SJCRH30 (cell line): ENCODE data around the gene ANKUB1. TPM values are rescaled to one million over a fixed set of nuclear protein-coding genes. Genes with fewer than 3 reads are reported as not detected.
"Not testable (repeated sequence)": the region's sequence is repeated elsewhere in the genome, so short reads cannot be mapped to it uniquely, and the experiment has no call there.

Experiments
- DNase-seq, 2 experiments: peaks; one replicate each; pipeline ENCODE4 v3.0.0-alpha.2; 2015 to 2020
- H3K27ac ChIP-seq: fragments of 250-450 bp; sonication (Bioruptor Pico); 2 replicates; pipeline ENCODE4 v1.5.1; 2020; ENCODE audit warnings: mild to moderate bottlenecking, moderate library complexity
- H3K27me3 ChIP-seq: fragments of 250-450 bp; sonication (Bioruptor Pico); 2 replicates; pipeline ENCODE4 v1.5.1; 2020; ENCODE audit warnings: mild to moderate bottlenecking, moderate library complexity
- H3K36me3 ChIP-seq: fragments of 250-450 bp; sonication (Bioruptor Pico); 2 replicates; pipeline ENCODE4 v1.5.1; 2020; ENCODE audit warnings: mild to moderate bottlenecking, moderate library complexity
- H3K4me1 ChIP-seq: fragments of 250-450 bp; sonication (Bioruptor Pico); 2 replicates; pipeline ENCODE4 v1.5.1; 2020; ENCODE audit warnings: mild to moderate bottlenecking, moderate library complexity
- H3K4me3 ChIP-seq: fragments of 250-450 bp; sonication (Bioruptor Pico); 2 replicates; pipeline ENCODE4 v1.5.1; 2020; ENCODE audit warnings: mild to moderate bottlenecking, moderate library complexity
- H3K9me3 ChIP-seq: fragments of 250-450 bp; sonication (Bioruptor Pico); replicated peaks from 2 replicates; pipeline ENCODE4 v1.5.1; 2020; ENCODE audit warnings: mild to moderate bottlenecking, moderate library complexity
- total RNA-seq: library from RNA; depleted of rRNA; stranded (reverse); fragments of >200 nt; shearing (Covaris generic); gene quantifications from 2 replicates; pipeline ENCODE4 v1.2.3, GENCODE V29; 2014; rRNA removed

The ANKUB1 gene
- total RNA-seq: not detected in 2 replicates

- DNase-seq: no peak
- H3K4me1 ChIP-seq: 0 out of 2 replicates have a peak, but pooled peaks cover 3% of the 10 kb centered on the region
- no peaks in the 10 kb centered on the region for H3K27me3 ChIP-seq
- no peak within 1 kb of the TSS for H3K4me3 ChIP-seq
- H3K36me3 ChIP-seq: no peaks in the 10 kb centered on the region
- H3K9me3 ChIP-seq: no peaks in the 10 kb centered on the region
- H3K27ac ChIP-seq: no peak within 1 kb of the TSS
Observed at GRCh38 chr3:149792452-149793270, at the start of gene ANKUB1. Gene ANKUB1, minus strand, starts transcription at chr3:149792554. Its CDS starts 188 bp downstream, at chr3:149792366.

GRCh38 chr3:149839896-149840295, 47.5 kb upstream of the ANKUB1 start:
- no peaks in the 10 kb centered on the region for H3K9me3 ChIP-seq
- H3K27me3 ChIP-seq: no peaks in the 10 kb centered on the region
- H3K4me3 ChIP-seq: no peak overlapping the region
- H3K36me3 ChIP-seq: no peaks in the 10 kb centered on the region
- no peaks in the 10 kb centered on the region for H3K4me1 ChIP-seq
- H3K27ac ChIP-seq: no peak overlapping the region
- DNase-seq: no peak

GRCh38 chr3:149839469-149839868, 47.1 kb upstream of the ANKUB1 start:
- H3K9me3 ChIP-seq, DNase-seq, H3K27ac ChIP-seq, H3K4me1 ChIP-seq, H3K36me3 ChIP-seq, H3K4me3 ChIP-seq, H3K27me3 ChIP-seq: not testable (repeated sequence)

- H3K27ac ChIP-seq, H3K4me1 ChIP-seq, H3K9me3 ChIP-seq, H3K4me3 ChIP-seq, H3K27me3 ChIP-seq, H3K36me3 ChIP-seq, DNase-seq: not testable (repeated sequence)
Observed at GRCh38 chr3:149838491-149838890, 46.1 kb upstream of the ANKUB1 start.

GRCh38 chr3:149833241-149833640, 40.9 kb upstream of the ANKUB1 start:
- H3K4me1 ChIP-seq: no peaks in the 10 kb centered on the region
- H3K4me3 ChIP-seq: no peak overlapping the region
- no peak for DNase-seq
- no peaks in the 10 kb centered on the region for H3K27me3 ChIP-seq
- H3K9me3 ChIP-seq: peaks cover 26% of the 10 kb centered on the region
- no peaks in the 10 kb centered on the region for H3K36me3 ChIP-seq
- H3K27ac ChIP-seq: no peak overlapping the region

GRCh38 chr3:149832086-149832485, 39.7 kb upstream of the ANKUB1 start:
- no peak for DNase-seq
- H3K27ac ChIP-seq: no peak overlapping the region
- peaks cover 26% of the 10 kb centered on the region for H3K9me3 ChIP-seq
- H3K36me3 ChIP-seq: no peaks in the 10 kb centered on the region
- no peaks in the 10 kb centered on the region for H3K27me3 ChIP-seq
- no peaks in the 10 kb centered on the region for H3K4me1 ChIP-seq
- H3K4me3 ChIP-seq: no peak overlapping the region

- no peaks in the 10 kb centered on the region for H3K36me3 ChIP-seq
Observed at GRCh38 chr3:149831321-149831720, 39.0 kb upstream of the ANKUB1 start.

GRCh38 chr3:149830902-149831301, 38.5 kb upstream of the ANKUB1 start:
- no peak overlapping the region for H3K27ac ChIP-seq
- H3K4me1 ChIP-seq: no peaks in the 10 kb centered on the region
- no peak overlapping the region for H3K4me3 ChIP-seq
- DNase-seq: no peak
- H3K36me3 ChIP-seq: no peaks in the 10 kb centered on the region
- H3K9me3 ChIP-seq: peaks cover 26% of the 10 kb centered on the region
- H3K27me3 ChIP-seq: no peaks in the 10 kb centered on the region

More at GRCh38 chr3:149831321-149831720, 39.0 kb upstream of the ANKUB1 start:
- H3K4me1 ChIP-seq: no peaks in the 10 kb centered on the region
- DNase-seq: no peak
- H3K4me3 ChIP-seq: no peak overlapping the region
- H3K9me3 ChIP-seq: peaks cover 26% of the 10 kb centered on the region
- no peaks in the 10 kb centered on the region for H3K27me3 ChIP-seq
- no peak overlapping the region for H3K27ac ChIP-seq

GRCh38 chr3:149829631-149830030, 37.3 kb upstream of the ANKUB1 start:
- not testable (repeated sequence) for H3K4me1 ChIP-seq, H3K27ac ChIP-seq, H3K4me3 ChIP-seq, H3K27me3 ChIP-seq, H3K36me3 ChIP-seq, DNase-seq
- peaks cover 25% of the 10 kb centered on the region for H3K9me3 ChIP-seq

GRCh38 chr3:149828390-149828789, 36.0 kb upstream of the ANKUB1 start:
- Histone ChIP-seq H3K27ac (no peak overlapping the region), H3K36me3 (no peaks in the 10 kb centered on the region), H3K27me3 (no peaks in the 10 kb centered on the region), H3K9me3 (peaks cover 22% of the 10 kb centered on the region), H3K4me3 (no peak overlapping the region), H3K4me1 (no peaks in the 10 kb centered on the region)
- no peak for DNase-seq

GRCh38 chr3:149826636-149827035, 34.3 kb upstream of the ANKUB1 start:
- Histone ChIP-seq H3K4me3 (no peak overlapping the region), H3K36me3 (no peaks in the 10 kb centered on the region), H3K27ac (no peak overlapping the region), H3K9me3 (peaks cover 7% of the 10 kb centered on the region; the same call in 1 of the 2 replicates), H3K4me1 (no peaks in the 10 kb centered on the region), H3K27me3 (no peaks in the 10 kb centered on the region)
- DNase-seq: no peak

- H3K4me3 ChIP-seq: no peak overlapping the region
- no peaks in the 10 kb centered on the region for H3K36me3 ChIP-seq
- no peak overlapping the region for H3K27ac ChIP-seq
- no peaks in the 10 kb centered on the region; the same call in 1 of the 2 replicates for H3K9me3 ChIP-seq
- H3K27me3 ChIP-seq: no peaks in the 10 kb centered on the region
- H3K4me1 ChIP-seq: no peaks in the 10 kb centered on the region
- DNase-seq: no peak
Observed at GRCh38 chr3:149820183-149820582, 27.8 kb upstream of the ANKUB1 start.

GRCh38 chr3:149819432-149819831, 27.1 kb upstream of the ANKUB1 start:
- Histone ChIP-seq H3K4me1 (no peaks in the 10 kb centered on the region), H3K27ac (no peak overlapping the region), H3K36me3 (no peaks in the 10 kb centered on the region), H3K27me3 (no peaks in the 10 kb centered on the region), H3K4me3 (no peak overlapping the region), H3K9me3 (no peaks in the 10 kb centered on the region; the same call in 1 of the 2 replicates)
- DNase-seq: no peak

GRCh38 chr3:149816986-149817385, 24.6 kb upstream of the ANKUB1 start:
- H3K27ac ChIP-seq: no peak overlapping the region
- DNase-seq: no peak
- H3K9me3 ChIP-seq: no peaks in the 10 kb centered on the region; the same call in 1 of the 2 replicates
- no peak overlapping the region for H3K4me3 ChIP-seq
- peaks cover 1% of the 10 kb centered on the region; the same call in 1 of the 2 replicates for H3K4me1 ChIP-seq
- H3K27me3 ChIP-seq: no peaks in the 10 kb centered on the region
- no peaks in the 10 kb centered on the region for H3K36me3 ChIP-seq

- DNase-seq: no peak
- H3K27ac ChIP-seq: no peak overlapping the region
- no peaks in the 10 kb centered on the region; the same call in 1 of the 2 replicates for H3K9me3 ChIP-seq
- peaks cover 4% of the 10 kb centered on the region; the same call in 1 of the 2 replicates for H3K4me1 ChIP-seq
- H3K4me3 ChIP-seq: no peak overlapping the region
- no peaks in the 10 kb centered on the region for H3K27me3 ChIP-seq
- H3K36me3 ChIP-seq: no peaks in the 10 kb centered on the region
Observed at GRCh38 chr3:149816311-149816710, 24.0 kb upstream of the ANKUB1 start.
